Hematopoietic multipotent progenitor cell treated with erythropoietin and hydrocortisone succinate and interleukin-3 and kit ligand, for 6 days (in vitro differentiated cells): ENCODE measurements around the gene PTCHD4.
"Not testable (repeated sequence)": the region's sequence is repeated elsewhere in the genome, so short reads cannot be mapped to it uniquely, and the experiment has no call there.

Experiments used
- DNase-seq: peaks from one replicate; pipeline ENCODE4 v3.0.0-alpha.2; 2015

The PTCHD4 gene

DNA sequence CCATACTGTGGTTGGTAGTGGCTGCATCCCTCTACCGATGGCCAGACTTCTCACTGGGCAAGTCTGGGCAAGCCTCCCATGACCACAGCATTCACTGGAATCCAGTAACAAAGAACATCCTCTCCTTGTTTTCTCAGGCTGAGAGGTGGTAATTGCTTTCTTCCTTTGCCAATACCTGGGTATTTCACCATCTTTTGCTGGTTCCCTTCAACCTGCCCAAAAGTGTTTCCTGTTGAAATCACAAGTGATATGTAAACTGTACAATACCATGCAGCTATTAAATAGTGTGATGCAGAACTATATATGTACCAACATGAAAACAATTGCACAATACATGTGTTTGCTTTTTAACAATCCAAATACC lies at the start of gene PTCHD4:
PTCHD4 (minus strand) TSS at position 55 of the 364 bp plus-strand sequence. CDS start 42,240 bp downstream, outside the sequence.
- DNase-seq, result no peak

DNA sequence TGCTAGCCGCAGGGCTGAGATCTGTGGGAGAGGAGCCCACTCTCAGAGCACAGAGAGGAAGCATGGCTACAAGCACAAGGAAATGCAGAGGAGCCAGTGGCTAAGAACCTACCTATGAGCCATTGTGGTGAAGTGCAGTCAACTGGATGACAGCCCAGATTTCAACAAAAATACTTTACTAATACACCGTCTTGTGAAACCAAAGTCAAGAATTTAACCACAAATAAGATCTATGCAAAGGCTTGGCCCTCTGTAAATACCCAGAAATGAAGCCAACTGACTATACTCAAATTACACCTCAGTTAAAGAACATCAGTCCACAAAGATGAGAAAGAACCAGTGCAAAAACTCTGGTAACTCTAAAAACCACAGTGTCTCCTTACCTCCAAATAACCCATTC lies 40.1 kb upstream of the PTCHD4 start:
- DNase-seq, result no peak

DNA sequence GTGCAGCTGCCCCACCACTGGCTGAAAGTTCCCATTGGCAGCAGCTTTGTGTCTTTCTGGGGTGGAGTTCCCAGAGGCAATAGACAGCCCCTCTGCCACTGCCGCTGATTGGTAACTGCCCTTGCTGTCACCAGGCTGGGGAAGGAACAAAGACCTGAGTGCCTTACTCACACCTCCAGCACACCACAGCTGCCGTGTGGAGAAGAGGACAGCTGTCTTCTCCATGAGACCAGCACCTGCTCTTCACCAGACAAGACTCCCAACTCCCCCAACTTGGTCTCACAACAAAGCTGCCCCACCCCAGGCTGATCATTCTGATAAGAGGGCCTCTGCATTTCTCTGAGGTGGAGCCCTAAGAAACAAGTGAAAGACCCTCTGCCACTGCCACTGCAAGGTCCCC lies 39.7 kb upstream of the PTCHD4 start:
- DNase-seq, result no peak

DNA sequence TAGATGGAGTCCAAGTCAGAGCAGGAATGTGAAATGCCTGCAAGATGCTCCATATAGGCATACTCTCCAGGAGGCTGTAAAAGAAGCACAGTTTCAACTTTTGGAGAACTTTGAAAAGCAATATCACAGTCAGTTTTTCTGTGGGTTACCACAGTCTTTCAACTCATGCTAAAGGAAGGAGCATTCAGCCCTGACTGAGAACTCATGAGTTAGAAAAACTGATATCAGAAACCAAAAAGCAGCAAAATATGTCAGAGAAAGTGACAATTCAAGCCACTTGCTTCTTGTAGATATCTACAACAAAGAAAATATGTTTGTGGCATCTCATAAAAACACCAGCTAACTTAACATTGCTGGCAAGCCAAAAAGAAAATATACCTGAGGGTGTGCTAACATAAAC lies 36.1 kb upstream of the PTCHD4 start:
- DNase-seq, result no peak

DNA sequence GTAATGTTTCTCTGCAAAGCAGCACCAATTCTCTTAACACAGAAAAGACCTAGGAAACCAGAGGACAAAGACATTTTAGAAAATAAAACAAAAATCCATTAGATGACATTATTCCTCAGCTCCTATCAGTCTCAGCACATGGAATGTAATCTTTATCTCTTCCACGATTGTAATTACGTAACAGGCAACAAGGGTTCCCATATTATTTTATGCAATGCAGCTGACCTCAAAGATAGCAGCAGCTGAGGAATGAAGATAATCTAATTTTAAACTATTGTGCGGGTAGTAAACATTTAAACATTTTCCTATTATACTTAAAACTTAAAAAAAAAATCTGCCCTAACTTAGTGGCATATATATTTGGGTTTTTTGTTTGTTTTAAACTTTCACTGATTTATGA lies 33.0 kb upstream of the PTCHD4 start:
- peak; percentile 8 for DNase-seq

DNA sequence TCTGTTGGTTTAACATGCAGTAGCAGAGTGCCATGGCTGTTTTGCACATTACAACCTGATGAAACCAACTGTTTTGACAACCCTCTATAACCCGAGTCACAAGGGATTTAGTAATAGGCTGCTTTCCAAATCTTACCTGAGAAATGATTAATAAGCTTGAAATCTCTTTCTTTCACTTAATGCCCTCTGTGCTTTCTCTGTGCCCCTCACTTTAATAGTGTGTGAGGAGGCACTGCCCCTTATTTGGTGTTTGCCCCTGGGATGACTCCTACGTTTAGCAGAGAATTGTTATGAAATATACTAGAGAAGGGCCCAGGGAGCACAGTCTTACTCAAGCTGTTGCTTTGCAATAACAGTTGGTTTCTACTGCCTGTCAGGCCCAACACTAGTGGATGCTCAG lies 31.0 kb upstream of the PTCHD4 start:
- DNase-seq, result no peak

DNA sequence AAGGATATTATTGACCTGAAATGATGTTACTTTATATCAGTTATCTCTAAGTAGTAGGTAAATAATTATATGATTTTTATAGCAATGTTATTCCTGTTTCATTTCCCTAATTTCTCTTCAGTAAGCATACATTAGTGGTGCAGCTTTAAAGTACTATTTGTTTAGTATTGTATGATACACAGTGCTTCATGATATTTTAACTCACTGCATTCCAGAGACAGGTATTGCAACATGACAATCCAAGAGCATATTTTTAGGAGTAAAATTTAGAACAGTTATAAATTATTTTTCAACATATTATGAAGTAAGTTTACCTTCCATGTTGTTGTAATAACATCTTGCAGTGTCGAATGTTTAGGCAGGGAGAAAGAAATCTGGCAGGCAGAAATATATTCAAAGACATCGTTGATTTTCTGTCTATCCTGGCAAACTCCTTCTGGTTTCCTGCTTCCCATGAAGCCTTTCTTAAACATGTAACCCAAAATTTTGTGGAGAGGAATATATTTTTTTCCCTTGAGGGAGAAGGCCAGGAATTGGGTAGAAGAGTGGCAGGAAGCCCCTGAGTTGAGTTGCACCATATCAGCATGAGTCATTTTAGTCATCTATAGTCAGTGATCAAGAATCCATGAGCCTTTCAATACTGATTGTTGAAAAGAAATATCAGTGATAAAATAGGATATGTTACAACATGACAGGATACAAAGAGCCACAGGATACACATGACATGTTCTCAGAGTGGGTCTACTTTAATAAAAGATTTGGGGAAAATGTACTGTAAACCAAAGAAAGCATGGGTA lies 29.0 kb upstream of the PTCHD4 start:
- DNase-seq, result no peak

DNA sequence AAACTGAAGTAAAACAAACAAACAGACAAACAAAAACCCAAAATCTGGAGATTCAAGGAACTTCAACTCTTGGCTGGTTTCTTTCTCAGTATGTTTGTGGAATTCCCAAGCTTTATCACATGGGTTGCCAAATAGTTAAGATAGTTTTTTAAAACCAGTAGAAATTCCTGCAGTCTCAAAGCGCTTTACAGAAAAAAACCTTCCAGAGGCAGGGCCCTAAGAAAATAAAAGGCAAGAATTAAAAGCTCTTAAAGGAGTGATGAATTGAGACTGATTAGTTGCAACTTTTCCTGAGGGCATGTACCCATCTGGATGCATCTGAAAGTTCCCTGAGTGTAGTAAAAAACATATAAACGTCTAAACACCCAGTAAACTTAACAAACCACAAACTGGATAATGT lies 25.9 kb upstream of the PTCHD4 start:
- no peak for DNase-seq

DNA sequence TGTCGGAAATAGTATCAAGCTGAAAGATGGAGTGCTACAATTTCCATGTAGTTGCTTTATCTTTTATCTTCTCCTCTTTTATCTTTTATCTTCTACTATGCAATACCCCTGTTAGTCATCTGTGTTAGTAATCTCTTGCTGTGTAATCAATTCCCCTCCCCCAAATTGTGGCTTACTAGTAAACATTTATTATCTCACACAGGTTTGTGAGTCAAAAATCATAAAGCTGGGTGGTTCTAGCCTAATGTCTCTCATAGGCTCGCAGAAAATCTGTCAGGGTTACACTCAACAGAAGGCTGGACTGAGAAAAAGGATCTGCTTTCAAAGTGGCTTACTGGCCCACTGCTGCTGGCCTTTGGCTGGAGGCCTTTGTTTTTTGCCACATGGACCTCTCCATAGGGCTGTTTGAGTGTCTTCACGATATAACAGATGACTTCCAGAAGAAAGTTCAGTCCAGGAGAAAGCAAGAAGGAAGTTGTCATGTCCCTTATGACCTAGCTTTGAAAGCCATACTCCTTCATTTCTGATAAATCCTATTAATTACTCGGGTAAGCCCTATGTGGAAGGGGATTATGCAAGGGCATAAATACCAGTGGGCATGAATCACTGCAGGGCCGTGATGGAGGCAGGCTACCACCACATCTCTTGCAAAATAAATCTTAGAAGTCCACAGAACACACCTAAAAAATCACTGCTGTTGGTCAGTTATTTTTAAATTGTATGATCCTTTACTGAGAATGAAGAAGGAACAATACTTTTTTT lies 24.5 kb upstream of the PTCHD4 start:
- no peak for DNase-seq

DNA sequence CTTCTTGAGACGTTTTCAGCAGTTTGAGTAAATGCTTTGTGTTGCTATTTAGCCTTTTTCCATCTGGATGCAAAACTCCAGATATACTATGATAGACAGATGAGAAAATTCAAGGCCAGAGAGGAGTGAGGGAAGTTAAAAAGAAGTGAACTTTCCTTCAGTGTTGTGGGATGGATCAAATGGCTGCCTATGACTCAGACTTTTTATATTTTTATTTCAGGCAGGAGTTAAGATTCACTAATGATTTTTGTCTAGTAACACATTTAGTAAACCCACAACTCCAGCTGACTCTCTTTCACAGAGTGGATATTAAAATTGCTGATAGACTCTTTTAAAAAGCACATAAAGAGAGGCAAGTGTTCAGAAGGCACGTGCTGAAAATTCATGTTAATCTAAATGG lies 23.2 kb upstream of the PTCHD4 start:
- no peak for DNase-seq

DNA sequence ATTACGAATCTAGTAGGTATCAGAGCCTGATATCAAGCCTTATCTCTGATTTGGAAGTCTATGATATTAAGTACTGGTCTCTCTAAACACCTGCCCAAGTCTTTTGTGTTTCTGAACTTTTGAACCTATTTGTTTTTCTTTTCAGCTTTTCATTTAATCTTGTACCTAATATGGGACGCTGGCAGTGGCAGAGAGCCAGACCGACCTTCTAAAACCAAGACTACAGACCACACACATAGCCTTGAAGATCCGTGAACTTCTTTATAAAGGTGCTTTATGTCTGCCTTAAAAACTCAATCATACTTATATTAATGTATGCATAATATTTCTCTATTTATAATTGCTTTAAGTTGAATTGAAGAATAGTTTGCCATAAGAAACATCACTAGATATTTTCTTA lies 12.6 kb upstream of the PTCHD4 start:
- no peak for DNase-seq

DNA sequence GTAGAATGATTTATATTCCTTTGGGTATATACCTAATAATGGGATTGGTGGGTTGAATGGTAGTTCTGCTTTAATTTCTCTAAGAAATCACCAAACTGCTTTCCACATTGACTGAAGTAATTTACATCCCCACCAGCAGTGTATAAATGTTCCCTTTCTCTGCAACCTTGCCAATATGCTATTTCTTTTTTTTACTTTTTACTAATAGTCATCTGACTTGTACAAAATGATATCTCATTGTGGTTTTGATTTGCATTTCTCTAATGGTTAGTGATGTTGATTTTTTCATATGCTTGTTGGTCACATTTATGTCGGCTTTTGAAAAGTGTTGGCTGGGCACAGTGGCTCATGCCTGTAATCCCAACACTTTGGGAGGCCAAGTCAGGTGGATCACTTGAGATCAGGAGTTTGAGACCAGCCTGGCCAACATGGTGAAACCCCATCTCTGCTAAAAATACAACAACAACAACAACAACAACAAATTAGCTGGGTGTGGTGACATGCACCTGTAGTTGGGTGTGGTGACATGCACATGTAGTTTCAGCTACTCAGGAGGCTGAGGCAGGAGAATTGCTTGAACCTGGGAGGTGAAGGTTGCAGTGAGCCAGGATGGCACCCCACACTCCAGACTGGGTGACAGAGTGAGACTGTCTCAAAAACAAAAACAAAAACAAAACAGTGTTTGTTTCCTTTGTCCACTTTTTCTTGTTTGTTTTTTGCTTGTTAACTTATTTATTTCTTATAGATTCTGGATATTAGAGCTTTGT lies 11.2 kb upstream of the PTCHD4 start:
- not testable (repeated sequence) for DNase-seq

DNA sequence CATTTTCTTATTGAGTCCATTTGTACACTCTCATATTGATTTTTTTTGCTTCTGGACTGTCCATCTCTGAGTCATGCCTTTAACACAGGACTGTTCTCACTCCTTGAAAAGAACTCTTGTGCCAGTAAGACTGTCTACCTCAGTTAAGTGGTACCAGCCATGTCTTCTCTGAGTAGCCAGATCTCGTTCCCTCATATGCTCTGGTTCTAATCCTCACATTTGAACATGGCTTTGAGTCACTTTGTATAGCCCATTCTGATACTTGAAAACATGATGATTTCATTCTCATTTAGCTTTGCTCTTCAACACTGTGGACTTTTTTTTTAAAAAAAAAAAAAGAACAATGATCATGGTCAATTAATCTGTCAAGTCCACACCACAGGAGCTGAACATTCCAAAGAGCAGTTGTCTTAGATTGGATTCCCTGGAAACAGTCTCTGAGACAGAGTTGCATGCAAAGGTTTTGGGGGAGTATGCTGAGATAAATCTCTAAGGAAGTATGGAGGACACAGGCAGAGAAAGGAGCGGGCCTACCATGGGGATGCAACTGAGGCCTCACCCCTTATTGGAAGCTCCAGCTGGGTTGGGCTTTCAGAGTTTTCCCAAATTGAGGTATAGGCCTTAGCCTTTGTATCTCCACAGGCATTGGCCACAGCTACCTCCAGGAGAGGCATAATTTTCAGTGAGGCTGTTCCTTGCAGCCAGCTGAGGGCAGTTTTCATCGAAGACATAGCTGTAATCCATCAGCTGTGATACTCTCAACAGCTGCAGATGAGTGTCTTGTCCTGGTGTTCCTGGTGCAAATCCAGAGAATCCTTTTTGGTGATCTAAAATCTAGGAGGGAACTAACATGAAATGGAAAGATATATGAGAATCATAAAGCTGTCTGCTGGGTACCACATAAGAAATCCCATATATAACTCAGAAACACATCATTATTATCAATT lies 6.0 kb upstream of the PTCHD4 start:
- DNase-seq, result no peak

DNA sequence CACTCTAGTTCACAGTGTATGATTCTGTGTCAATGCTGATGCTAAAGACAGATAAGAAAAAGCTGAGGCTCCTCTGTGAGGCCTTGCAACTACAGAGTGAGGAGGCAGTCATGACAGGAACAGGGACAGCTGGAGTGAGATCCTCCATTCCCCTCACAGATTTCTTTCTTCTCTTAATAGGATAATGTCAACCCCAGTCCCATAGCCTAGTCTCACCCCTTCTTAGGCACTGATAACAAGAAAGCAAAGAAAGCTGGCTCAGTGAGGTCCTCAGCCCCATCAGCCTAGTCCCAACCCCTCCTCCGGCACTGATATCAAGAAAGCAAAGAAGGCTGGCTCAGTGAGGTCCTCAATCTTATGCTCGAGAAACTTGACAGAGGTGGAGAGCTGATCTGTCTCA lies 2.1 kb upstream of the PTCHD4 start:
- DNase-seq, result peak; percentile 2

DNA sequence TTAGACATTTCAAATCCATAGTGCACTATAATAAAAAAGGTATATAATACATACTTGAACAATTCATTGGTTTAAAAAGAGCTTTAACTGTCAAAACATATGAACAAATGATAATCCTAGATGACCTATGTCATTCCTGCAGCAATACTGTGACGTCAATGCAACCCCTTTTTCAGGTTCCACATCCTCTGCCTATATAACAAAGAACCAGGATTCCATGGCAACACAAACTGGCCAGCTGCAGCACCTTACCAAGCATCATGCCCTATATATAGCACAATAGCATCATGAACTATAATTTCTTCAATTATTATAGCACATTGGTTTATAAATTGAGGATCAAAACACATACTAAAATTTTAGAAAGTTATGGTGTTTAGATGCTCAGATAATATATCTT lies 578 bp upstream of the PTCHD4 start:
- no peak for DNase-seq

DNA sequence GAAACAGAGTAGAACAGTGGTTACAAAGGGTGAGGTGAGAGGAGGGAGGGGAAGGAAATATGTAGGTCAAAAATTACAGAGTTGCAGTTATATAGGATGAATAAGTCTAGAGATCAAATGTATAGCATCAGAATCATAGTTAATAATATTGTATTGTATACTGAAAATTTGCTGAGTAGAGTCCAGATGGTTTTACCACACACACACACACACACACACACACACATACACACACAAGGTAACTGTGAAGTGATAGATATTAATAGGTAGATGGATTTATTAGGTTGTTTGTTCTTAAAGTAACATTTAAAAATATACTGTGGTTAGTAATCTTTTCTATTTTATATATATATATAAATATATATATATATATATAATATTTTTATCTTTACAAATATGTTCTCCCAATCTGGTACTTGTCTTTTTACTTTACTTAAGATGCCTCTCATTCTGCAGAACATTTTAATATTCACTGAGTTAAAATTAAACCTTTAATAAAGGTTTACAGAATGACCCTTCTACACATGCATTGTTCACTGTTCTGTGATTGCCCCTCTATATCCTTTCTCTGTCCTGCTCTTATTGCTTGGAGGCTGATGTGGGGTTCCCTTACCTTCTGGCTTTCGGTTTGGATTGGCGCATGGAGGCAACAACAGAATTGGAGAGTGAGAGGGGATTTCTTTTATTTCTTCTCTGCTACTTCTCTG lies 408 bp downstream of the PTCHD4 start:
- DNase-seq, result no peak

DNA sequence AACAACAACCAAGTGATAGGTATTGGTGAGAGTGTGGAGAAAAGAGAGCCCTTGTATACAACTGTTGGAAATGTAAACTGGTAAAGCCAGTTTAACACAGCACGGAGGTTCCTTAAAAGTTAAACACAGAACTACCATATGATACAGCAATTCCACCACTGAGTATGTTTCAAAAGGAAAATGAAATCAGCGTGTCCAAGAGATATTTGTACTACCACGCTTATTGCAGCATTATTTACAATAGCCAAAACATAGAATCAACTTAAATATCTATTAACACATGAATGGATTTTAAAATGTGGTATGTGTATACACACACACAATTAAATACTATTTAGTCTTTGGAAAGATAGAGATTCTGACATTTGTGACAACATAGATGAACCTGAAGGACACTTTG lies 1.1 kb downstream of the PTCHD4 start:
- DNase-seq, result no peak

DNA sequence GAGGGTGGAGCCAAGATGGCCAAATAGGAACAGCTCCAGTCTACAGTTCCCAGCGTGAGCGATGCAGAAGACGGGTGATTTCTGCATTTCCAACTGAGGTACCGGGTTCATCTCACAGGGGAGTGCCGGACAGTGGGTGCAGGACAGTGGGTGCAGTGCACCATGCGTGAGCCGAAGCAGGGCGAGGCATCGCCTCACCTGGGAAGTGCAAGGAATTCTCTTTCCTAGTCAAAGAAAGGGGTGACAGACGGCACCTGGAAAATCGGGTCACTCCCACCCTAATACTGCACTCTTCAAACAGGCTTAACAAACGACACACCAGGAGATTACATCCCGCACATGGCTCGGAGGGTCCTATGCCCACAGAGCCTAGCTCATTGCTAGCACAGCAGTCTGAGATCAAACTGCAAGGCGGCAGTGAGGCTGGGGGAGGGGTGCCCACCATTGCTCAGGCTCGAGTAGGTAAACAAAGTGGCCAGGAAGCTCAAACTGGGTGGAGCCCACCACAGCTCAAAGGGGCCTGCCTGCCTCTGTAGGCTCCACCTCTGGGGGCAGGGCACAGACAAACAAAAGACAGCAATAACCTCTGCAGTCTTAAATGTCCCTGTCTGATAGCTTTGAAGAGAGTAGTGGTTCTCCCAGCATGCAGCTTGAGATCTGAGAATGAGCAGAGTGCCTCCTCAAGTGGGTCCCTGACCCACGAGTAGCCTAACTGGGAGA lies 8.4 kb downstream of the PTCHD4 start:
- not testable (repeated sequence) for DNase-seq

DNA sequence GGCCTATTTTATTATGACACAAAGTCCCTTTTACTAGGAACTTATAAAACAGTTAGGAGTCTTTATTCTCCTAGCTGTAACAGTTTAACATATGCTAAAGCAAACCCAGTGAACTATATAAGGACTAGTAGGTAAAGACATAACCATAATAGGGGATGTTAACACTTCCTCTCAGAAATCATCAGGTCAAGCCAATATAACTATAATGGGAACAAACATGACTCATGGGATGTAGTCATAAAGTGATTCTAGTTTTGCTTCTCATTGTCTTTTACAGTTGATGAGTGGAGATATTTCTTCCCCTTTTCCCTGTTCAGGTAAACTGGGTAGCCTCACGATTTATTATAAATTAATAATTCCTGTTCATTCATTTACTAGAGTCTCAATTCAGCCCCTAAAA lies 9.7 kb downstream of the PTCHD4 start:
- no peak for DNase-seq

DNA sequence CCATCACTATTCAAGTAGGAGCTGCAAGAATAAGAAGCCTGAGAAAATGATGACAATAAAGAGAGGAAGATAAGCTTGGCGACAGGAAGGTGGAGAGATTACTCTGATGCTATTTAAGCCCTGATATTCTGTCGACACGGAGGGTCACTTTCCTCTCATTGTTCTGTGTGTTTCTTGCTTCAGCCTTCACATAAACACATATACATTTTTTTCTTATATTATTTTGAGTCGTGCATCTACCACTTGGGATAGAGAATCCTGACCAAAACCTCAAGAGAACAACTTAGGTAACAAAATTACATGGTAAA lies 10.5 kb downstream of the PTCHD4 start:
- no peak for DNase-seq
